ENCODE measurements around the gene DNM2. TPM values are rescaled to one million over a fixed set of nuclear protein-coding genes. Genes with fewer than 3 reads are reported as not detected.

DNM2 gene
- total RNA-seq, 6 experiments from 2014 or later, result 54.0 to 86.9 (median 68.3) TPM

GRCh38 chr19:10826231-10826630 lies 108.4 kb downstream of the DNM2 start:
- ATAC-seq, result no peak
- H3K27ac ChIP-seq, result no peak overlapping the region
- no peaks in the 10 kb centered on the region for H3K4me1 ChIP-seq
- H3K9me3 ChIP-seq, result no peaks in the 10 kb centered on the region
- no peaks in the 10 kb centered on the region for H3K27me3 ChIP-seq
- no peak for TF ChIP-seq POLR2A (IDR thresholded peaks at IDR 0.05)
- TF ChIP-seq CTCF (IDR thresholded peaks at IDR 0.05), result no peak
- H3K36me3 ChIP-seq, result peaks cover 0 to 67% (median 18%) of the 10 kb centered on the region in 4 donors
- 88% methylated on average over 6 of the region's 7 CpGs for WGBS (ENCODE audit: insufficient coverage, low coverage, low lambda C conversion rate, missing lambda C conversion rate)
- no peak overlapping the region for H3K4me3 ChIP-seq
- intact Hi-C loops (cut with DNase I), result no loop called here
- DNase-seq, result no peak

GRCh38 chr19:10826846-10827245 lies 109.0 kb downstream of the DNM2 start:
- DNase-seq (no peak), ATAC-seq (no peak)
- peaks cover 0 to 68% (median 18%) of the 10 kb centered on the region in 4 donors for H3K36me3 ChIP-seq
- no peaks in the 10 kb centered on the region for H3K27me3 ChIP-seq
- no peak overlapping the region for H3K4me3 ChIP-seq
- WGBS (ENCODE audit: insufficient coverage, low coverage, low lambda C conversion rate, missing lambda C conversion rate), result 75% methylated on average over 2 of the region's 6 CpGs
- H3K4me1 ChIP-seq, result no peaks in the 10 kb centered on the region
- H3K9me3 ChIP-seq, result no peaks in the 10 kb centered on the region
- TF ChIP-seq POLR2A (IDR thresholded peaks at IDR 0.05), result no peak
- TF ChIP-seq CTCF (IDR thresholded peaks at IDR 0.05), result no peak
- no peak overlapping the region for H3K27ac ChIP-seq
- intact Hi-C loops (cut with DNase I), result no loop called here

GRCh38 chr19:10828981-10829821 lies 111.3 kb downstream of the DNM2 start:
- Histone ChIP-seq H3K27me3 (no peaks in the 10 kb centered on the region), H3K4me3 (no peak overlapping the region), H3K36me3 (peaks cover 0 to 72% (median 19%) of the 10 kb centered on the region in 4 donors), H3K9me3 (no peaks in the 10 kb centered on the region), H3K4me1 (no peaks in the 10 kb centered on the region), H3K27ac (no peak overlapping the region)
- TF ChIP-seq CTCF (IDR thresholded peaks at IDR 0.05) (peak in 1 of 4 donors; percentile 17), POLR2A (IDR thresholded peaks at IDR 0.05) (no peak)
- intact Hi-C loops (cut with DNase I), result no loop called here
- peak in 1 of 3 donors; percentile 59 for DNase-seq
- peak; percentile 4 to 33 (median 18) for ATAC-seq
- 87% methylated on average over 6 of the region's 26 CpGs for WGBS (ENCODE audit: insufficient coverage, low coverage, low lambda C conversion rate, missing lambda C conversion rate)

- no peak for TF ChIP-seq CTCF (IDR thresholded peaks at IDR 0.05)
- TF ChIP-seq POLR2A (IDR thresholded peaks at IDR 0.05), result no peak
- H3K36me3 ChIP-seq, result peaks cover 0 to 64% (median 17%) of the 10 kb centered on the region in 4 donors
- DNase-seq (peak in 1 of 3 donors; percentile 21), ATAC-seq (peak in 1 of 4 donors; percentile 3)
- intact Hi-C loops (cut with DNase I), result no loop called here
- H3K27me3 ChIP-seq, result no peaks in the 10 kb centered on the region
- H3K9me3 ChIP-seq, result no peaks in the 10 kb centered on the region
- 80% methylated on average over 1 of the region's 16 CpGs for WGBS (ENCODE audit: insufficient coverage, low coverage, low lambda C conversion rate, missing lambda C conversion rate)
- no peak overlapping the region for H3K4me3 ChIP-seq
- no peak overlapping the region for H3K27ac ChIP-seq
- no peaks in the 10 kb centered on the region for H3K4me1 ChIP-seq
Measured at GRCh38 chr19:10829967-10830366, 112.1 kb downstream of the DNM2 start.
